Spinal cord (tissue), 10 donors: ENCODE results near the gene CFD. TPM values are rescaled to one million over a fixed set of nuclear protein-coding genes. Genes with fewer than 3 reads are reported as not detected.

Experiments
- DNase-seq, 6 donors: peaks; one replicate each; pipeline versions ENCODE4 v3.0.0 to v3.0.0-alpha.2; 2013 to 2015; ENCODE audit warnings: low spot score in 6 of 6, low read depth in 4 of 6
- H3K27ac ChIP-seq: one replicate; pipeline ENCODE4 v1.5.1; 2013; ENCODE audit warnings: low read depth, low read length, control low read depth
- H3K27me3 ChIP-seq: one replicate; pipeline ENCODE4 v1.6.1; 2013; ENCODE audit warnings: low read length; ENCODE audit not compliant: control insufficient read depth, insufficient read depth
- H3K36me3 ChIP-seq: one replicate; pipeline ENCODE4 v1.6.1; 2013; ENCODE audit warnings: low read length; ENCODE audit not compliant: control insufficient read depth, insufficient read depth
- H3K4me1 ChIP-seq: one replicate; pipeline ENCODE4 v1.6.1; 2013; ENCODE audit warnings: low read length; ENCODE audit not compliant: control insufficient read depth, insufficient read depth
- H3K4me3 ChIP-seq: one replicate; pipeline ENCODE4 v1.5.1; 2013; ENCODE audit warnings: low read depth, low read length, control low read depth
- H3K9me3 ChIP-seq: one replicate; pipeline ENCODE4 v1.6.1; 2013; ENCODE audit warnings: low read length; ENCODE audit not compliant: control insufficient read depth, insufficient read depth
- WGBS: methylation state at CpG from one replicate; pipeline ENCODE4 v1.1.5; 2013; ENCODE audit warnings: missing lambda C conversion rate; ENCODE audit not compliant: insufficient coverage; 5-methylcytosine and 5-hydroxymethylcytosine counted together
- polyA plus RNA-seq, 2 donors: library from polyadenylated mRNA; unstranded; fragments of 120-200 nt; gene quantifications; one replicate each; pipeline ENCODE4 v1.2.1, GENCODE V29; 2013; ENCODE audit not compliant: insufficient read length in 2 of 2
- small RNA-seq: library from RNA; depleted of rRNA; stranded (forward); fragments of <200 nt; gene quantifications from one replicate; pipeline ENCODE3, GENCODE V24; 2014; ENCODE audit warnings: low replicate concordance
- total RNA-seq, 2 donors: library from RNA; depleted of rRNA in 1 of 2; stranded (reverse); fragments of 120-200 nt in 1 of 2; fragments of >200 nt in 1 of 2; gene quantifications; one replicate each; pipeline versions ENCODE4 v1.2.3 to v1.2.4, GENCODE V29; 2013 to 2014
- donor health status: healthy.

CFD gene
- total and polyA plus RNA-seq, 4 donors, result 2.8 to 6.5 (median 4.6) TPM

DNA sequence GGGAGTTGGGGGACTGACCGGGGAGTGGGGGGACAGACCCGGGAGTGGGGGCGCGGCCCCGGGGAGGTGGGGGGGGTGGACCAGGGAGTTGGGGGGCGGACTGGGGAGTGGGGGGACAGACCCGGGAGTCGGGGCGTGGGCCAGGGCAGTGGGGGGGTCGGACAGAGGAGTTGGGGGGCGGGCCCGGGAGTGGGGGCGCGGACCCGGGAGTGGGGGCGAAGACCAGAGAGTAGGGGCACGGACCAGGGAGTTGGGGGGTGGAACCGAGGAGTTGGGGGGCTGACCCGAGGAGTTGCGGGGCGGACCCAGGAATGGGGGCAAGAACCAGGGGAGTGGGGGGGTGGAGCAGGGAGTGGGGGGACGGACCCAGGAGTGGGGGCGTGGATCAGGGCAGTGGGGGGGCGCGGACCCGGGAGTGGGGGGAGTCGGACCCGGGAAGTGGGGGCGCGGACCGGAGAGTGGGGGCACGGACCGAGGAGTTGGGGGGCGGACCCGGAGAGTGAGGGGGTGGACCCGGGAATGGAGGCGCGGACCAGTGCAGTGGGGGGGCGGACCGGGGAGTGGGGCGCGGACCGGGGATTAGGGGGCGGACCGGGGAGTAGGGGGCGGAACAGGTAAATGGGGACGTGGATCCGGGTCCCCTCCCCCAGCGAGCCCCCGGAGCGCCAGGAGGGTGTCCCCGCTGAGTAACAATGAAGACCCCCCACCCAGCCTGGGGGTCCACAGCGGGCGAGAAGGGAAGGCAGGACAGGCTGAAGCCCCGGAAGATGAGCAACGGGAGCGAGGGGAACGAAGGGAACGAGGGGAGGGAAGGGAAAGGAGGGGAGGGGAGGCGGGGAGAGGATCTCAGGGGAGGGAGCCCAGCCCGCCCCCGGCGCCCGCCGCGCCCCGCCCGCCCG is 53.0 kb downstream of the CFD start:
- H3K4me3 ChIP-seq, result peak overlapping the region; percentile 79
- H3K9me3 ChIP-seq, result no peaks in the 10 kb centered on the region
- no peak overlapping the region for H3K27ac ChIP-seq
- peaks cover 16% of the 10 kb centered on the region for H3K36me3 ChIP-seq
- peaks cover 20% of the 10 kb centered on the region for H3K4me1 ChIP-seq
- WGBS, result 0% methylated on average over 33 of the region's 69 CpGs
- H3K27me3 ChIP-seq, result peaks cover 8% of the 10 kb centered on the region
- DNase-seq, result peak in 1 of 6 donors; percentile 59

Small RNA genes within 50 kb of the gene (small RNA-seq; reads per million reads assigned to genes)
- not detected for gene MIR3187
- 0.24 reads per million, percentile 16 among the genes with 10 or more reads in this experiment for gene RNU6-9

Other genes with a start within 250 kb of the CFD start
- 10 to 100 TPM; 11.8 to 40.8 TPM for gene POLRMT, start 226.1 kb upstream of the CFD start, total RNA-seq
- gene POLRMT, start 226.1 kb upstream of the CFD start, polyA plus RNA-seq, result 10 to 100 TPM; 51.6 to 54.2 TPM
- gene FGF22, start 219.8 kb upstream of the CFD start, total RNA-seq, result 1 to 10 TPM in 1 of 2 donors, under 1 TPM in 1; 0.72 to 1.2 TPM
- 1 to 10 TPM; 2.2 to 2.5 TPM for gene FGF22, start 219.8 kb upstream of the CFD start, polyA plus RNA-seq
- 10 to 100 TPM; 13.4 to 20.3 TPM for gene RNF126, start 196.4 kb upstream of the CFD start, total RNA-seq
- 10 to 100 TPM; 50.9 to 61.6 TPM for gene RNF126, start 196.4 kb upstream of the CFD start, polyA plus RNA-seq
- 10 to 100 TPM; 11.5 to 32.1 TPM for gene FSTL3, start 183.3 kb upstream of the CFD start, total RNA-seq
- 10 to 100 TPM; 11.3 to 18.5 TPM for gene FSTL3, start 183.3 kb upstream of the CFD start, polyA plus RNA-seq
- gene PRSS57, start 164.2 kb upstream of the CFD start, total RNA-seq, result 1 to 10 TPM in 1 of 2 donors, under 1 TPM in 1; 0.33 to 1.1 TPM
- gene PRSS57, start 164.2 kb upstream of the CFD start, polyA plus RNA-seq, result under 1 TPM in 1 of 2 donors, not detected in 1; 0.15 TPM
- 10 to 100 TPM; 48.8 to 72.4 TPM for gene PALM, start 150.7 kb upstream of the CFD start, total RNA-seq
- gene PALM, start 150.7 kb upstream of the CFD start, polyA plus RNA-seq, result 100 to 1,000 TPM; 237 to 260 TPM
- under 1 TPM; 0.40 to 0.66 TPM for gene MISP, start 108.6 kb upstream of the CFD start, total RNA-seq
- under 1 TPM; 0.41 to 0.42 TPM for gene MISP, start 108.6 kb upstream of the CFD start, polyA plus RNA-seq
- 10 to 100 TPM; 51.3 to 91.9 TPM for gene PTBP1, start 62.2 kb upstream of the CFD start, total RNA-seq
- 100 to 1,000 TPM; 137 to 152 TPM for gene PTBP1, start 62.2 kb upstream of the CFD start, polyA plus RNA-seq
- 10 to 100 TPM; 26.1 to 29.3 TPM for gene PLPPR3, start 37.7 kb upstream of the CFD start, total RNA-seq
- gene PLPPR3, start 37.7 kb upstream of the CFD start, polyA plus RNA-seq, result 100 to 1,000 TPM; 201 to 245 TPM
- gene AZU1, start 31.8 kb upstream of the CFD start, total RNA-seq, result 10 to 100 TPM in 1 of 2 donors, 1 to 10 TPM in 1; 2.0 to 14.2 TPM
- 1 to 10 TPM; 3.0 to 3.6 TPM for gene AZU1, start 31.8 kb upstream of the CFD start, polyA plus RNA-seq
- gene PRTN3, start 18.7 kb upstream of the CFD start, total RNA-seq, result 10 to 100 TPM in 1 of 2 donors, 1 to 10 TPM in 1; 3.8 to 37.1 TPM
- gene PRTN3, start 18.7 kb upstream of the CFD start, polyA plus RNA-seq, result under 1 TPM; 0.41 to 0.72 TPM
- 10 to 100 TPM in 1 of 2 donors, under 1 TPM in 1; 0.99 to 23.5 TPM for gene ELANE, start 7.4 kb upstream of the CFD start, total RNA-seq
- gene ELANE, start 7.4 kb upstream of the CFD start, polyA plus RNA-seq, result under 1 TPM in 1 of 2 donors, not detected in 1; 0.18 TPM
- gene MED16, start 33.5 kb downstream of the CFD start, total RNA-seq, result 10 to 100 TPM; 20.3 to 20.4 TPM
- gene MED16, start 33.5 kb downstream of the CFD start, polyA plus RNA-seq, result 10 to 100 TPM; 56.5 to 66.1 TPM
- not detected for gene RNU6-9, start 33.8 kb downstream of the CFD start, total RNA-seq
- not detected for gene RNU6-9, start 33.8 kb downstream of the CFD start, polyA plus RNA-seq
- 10 to 100 TPM; 20.9 to 23.6 TPM for gene R3HDM4, start 53.6 kb downstream of the CFD start, total RNA-seq
- 10 to 100 TPM; 71.6 to 72.2 TPM for gene R3HDM4, start 53.6 kb downstream of the CFD start, polyA plus RNA-seq
- gene KISS1R, start 57.7 kb downstream of the CFD start, total RNA-seq, result 1 to 10 TPM in 1 of 2 donors, under 1 TPM in 1; 0.50 to 2.1 TPM
- gene KISS1R, start 57.7 kb downstream of the CFD start, polyA plus RNA-seq, result 1 to 10 TPM; 2.3 to 2.7 TPM
- gene ARID3A, start 66.4 kb downstream of the CFD start, total RNA-seq, result 10 to 100 TPM in 1 of 2 donors, 1 to 10 TPM in 1; 4.8 to 14.8 TPM
- 10 to 100 TPM in 1 of 2 donors, 1 to 10 TPM in 1; 7.2 to 10.5 TPM for gene ARID3A, start 66.4 kb downstream of the CFD start, polyA plus RNA-seq
- 10 to 100 TPM; 37.4 to 41.7 TPM for gene WDR18, start 124.7 kb downstream of the CFD start, total RNA-seq
- 10 to 100 TPM; 58.3 to 64.0 TPM for gene WDR18, start 124.7 kb downstream of the CFD start, polyA plus RNA-seq
- gene GRIN3B, start 140.8 kb downstream of the CFD start, total RNA-seq, result under 1 TPM; 0.22 to 0.30 TPM
- 1 to 10 TPM; 1.3 to 1.5 TPM for gene GRIN3B, start 140.8 kb downstream of the CFD start, polyA plus RNA-seq
- gene TMEM259, start 161.5 kb downstream of the CFD start, total RNA-seq, result 10 to 100 TPM; 32.7 to 97.4 TPM
- gene TMEM259, start 161.5 kb downstream of the CFD start, polyA plus RNA-seq, result 100 to 1,000 TPM; 163 to 191 TPM
- not detected for gene RNU6-2, start 161.9 kb downstream of the CFD start, total RNA-seq
- not detected for gene RNU6-2, start 161.9 kb downstream of the CFD start, polyA plus RNA-seq
- gene CNN2, start 166.9 kb downstream of the CFD start, total RNA-seq, result 10 to 100 TPM; 26.3 to 43.4 TPM
- gene CNN2, start 166.9 kb downstream of the CFD start, polyA plus RNA-seq, result 10 to 100 TPM; 35.7 to 40.3 TPM
- 10 to 100 TPM in 1 of 2 donors, 1 to 10 TPM in 1; 9.4 to 14.5 TPM for gene ABCA7, start 180.4 kb downstream of the CFD start, total RNA-seq
- gene ABCA7, start 180.4 kb downstream of the CFD start, polyA plus RNA-seq, result 10 to 100 TPM; 16.8 to 23.7 TPM
- 1 to 10 TPM; 5.1 to 7.3 TPM for gene ARHGAP45, start 207.5 kb downstream of the CFD start, total RNA-seq
- gene ARHGAP45, start 207.5 kb downstream of the CFD start, polyA plus RNA-seq, result 10 to 100 TPM; 16.9 to 17.4 TPM
- 10 to 100 TPM; 53.1 to 93.3 TPM for gene POLR2E, start 235.7 kb downstream of the CFD start, total RNA-seq
- gene POLR2E, start 235.7 kb downstream of the CFD start, polyA plus RNA-seq, result 100 to 1,000 TPM; 219 to 221 TPM
- 100 to 1,000 TPM; 123 to 287 TPM for gene GPX4, start 244.3 kb downstream of the CFD start, total RNA-seq
- 100 to 1,000 TPM; 442 to 452 TPM for gene GPX4, start 244.3 kb downstream of the CFD start, polyA plus RNA-seq